Mucosa of descending colon (tissue), 3 donors: ENCODE data around the gene LONP2. TPM values are rescaled to one million over a fixed set of nuclear protein-coding genes. Genes with fewer than 3 reads are reported as not detected.
"Not testable (repeated sequence)": the region's sequence is repeated elsewhere in the genome, so short reads cannot be mapped to it uniquely, and the experiment has no call there.

Experiments
- ATAC-seq: fragments of 200-7000 bp; cut with Tn5 transposase; one replicate; pipeline ENCODE4 v1.9.1; 2020; ENCODE audit warnings: mild to moderate bottlenecking, moderate library complexity
- DNase-seq, 3 donors: peaks; one replicate each; pipeline ENCODE4 v3.0.0-alpha.2; 2020
- H3K36me3 ChIP-seq: fragments of 200-600 bp; one replicate; pipeline ENCODE4 v1.8.0; 2021; ENCODE audit warnings: low read depth, mild to moderate bottlenecking
- H3K4me1 ChIP-seq: fragments of 200-600 bp; one replicate; pipeline ENCODE4 v1.8.0; 2021; ENCODE audit warnings: low read depth, mild to moderate bottlenecking
- H3K4me3 ChIP-seq: fragments of 200-600 bp; one replicate; pipeline ENCODE4 v1.8.0; 2021; ENCODE audit warnings: mild to moderate bottlenecking
- H3K9me3 ChIP-seq: fragments of 200-600 bp; one replicate; pipeline ENCODE4 v1.8.0; 2021; ENCODE audit warnings: mild to moderate bottlenecking
- intact Hi-C, 2 donors: fragments of 100-400 bp; cut with DNase I in 1 of 2; cut with micrococcal nuclease in 1 of 2; formaldehyde crosslinking; loops; one replicate each; pipeline versions ENCODE4 v1.11.0 to v1.11.1; 2022; cut with DNase I, micrococcal nuclease
- total RNA-seq, 3 donors: library from RNA; stranded (reverse); fragmentation: NEBNext Ultra II Directional in 2 of 3; extraction: Animal tissue kit (Norgen Biotek cat#: 25700) in 2 of 3; gene quantifications; one replicate each; pipeline versions ENCODE4 v1.2.1 to v1.2.4, GENCODE V29; 2021 to 2023
- TF ChIP-seq, protein P1 (sequence below): fragments of 200-600 bp; IDR thresholded peaks from one replicate; pipeline ENCODE4 v1.8.0; 2022; ENCODE audit warnings: antibody characterized with exemption, mild to moderate bottlenecking
- donor health status: DM: no; HTN: no; CAD: no; lungs with moderate emphysema.
- donor health status: DM: no; HTN: no; CAD: no.
- donor health status: DM: no; HTN: yes; CAD: no.

LONP2 gene
- total RNA-seq, 3 donors from 2014 or later, result 55.8 to 80.4 (median 68.4) TPM

DNA sequence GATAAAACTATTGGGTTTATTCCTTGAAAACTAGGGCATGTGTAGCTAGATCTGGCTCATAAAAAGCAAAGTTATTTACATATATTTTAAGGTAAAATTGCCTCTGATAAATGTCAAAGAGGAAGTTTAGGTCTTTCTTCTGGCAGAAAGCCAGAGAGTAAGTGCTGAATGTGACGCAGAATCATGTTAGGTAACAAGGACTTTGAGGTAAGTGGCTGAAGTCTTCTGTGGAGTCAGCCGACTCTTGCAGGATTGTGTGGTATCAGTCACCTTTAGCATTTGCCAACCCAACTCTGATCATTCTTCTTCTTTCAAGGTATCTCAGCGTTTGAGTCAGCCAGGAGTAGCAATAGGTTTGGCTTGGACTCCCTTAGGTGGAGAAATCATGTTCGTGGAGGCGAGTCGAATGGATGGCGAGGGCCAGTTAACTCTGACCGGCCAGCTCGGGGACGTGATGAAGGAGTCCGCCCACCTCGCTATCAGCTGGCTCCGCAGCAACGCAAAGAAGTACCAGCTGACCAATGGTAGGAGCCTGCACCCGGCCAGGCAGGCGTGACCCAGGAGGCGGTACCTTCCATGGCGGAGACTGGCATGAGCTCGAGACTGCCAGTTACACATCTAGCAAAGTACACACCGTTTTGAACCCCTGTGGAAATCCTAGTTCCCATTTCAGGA lies 103.2 kb downstream of the LONP2 start:
- Histone ChIP-seq H3K9me3 (no peaks in the 10 kb centered on the region), H3K4me3 (no peak overlapping the region), H3K4me1 (no peaks in the 10 kb centered on the region), H3K36me3 (no peaks in the 10 kb centered on the region)
- intact Hi-C loops, result no loop called here
- ATAC-seq, result no peak
- TF ChIP-seq, protein P1, sequence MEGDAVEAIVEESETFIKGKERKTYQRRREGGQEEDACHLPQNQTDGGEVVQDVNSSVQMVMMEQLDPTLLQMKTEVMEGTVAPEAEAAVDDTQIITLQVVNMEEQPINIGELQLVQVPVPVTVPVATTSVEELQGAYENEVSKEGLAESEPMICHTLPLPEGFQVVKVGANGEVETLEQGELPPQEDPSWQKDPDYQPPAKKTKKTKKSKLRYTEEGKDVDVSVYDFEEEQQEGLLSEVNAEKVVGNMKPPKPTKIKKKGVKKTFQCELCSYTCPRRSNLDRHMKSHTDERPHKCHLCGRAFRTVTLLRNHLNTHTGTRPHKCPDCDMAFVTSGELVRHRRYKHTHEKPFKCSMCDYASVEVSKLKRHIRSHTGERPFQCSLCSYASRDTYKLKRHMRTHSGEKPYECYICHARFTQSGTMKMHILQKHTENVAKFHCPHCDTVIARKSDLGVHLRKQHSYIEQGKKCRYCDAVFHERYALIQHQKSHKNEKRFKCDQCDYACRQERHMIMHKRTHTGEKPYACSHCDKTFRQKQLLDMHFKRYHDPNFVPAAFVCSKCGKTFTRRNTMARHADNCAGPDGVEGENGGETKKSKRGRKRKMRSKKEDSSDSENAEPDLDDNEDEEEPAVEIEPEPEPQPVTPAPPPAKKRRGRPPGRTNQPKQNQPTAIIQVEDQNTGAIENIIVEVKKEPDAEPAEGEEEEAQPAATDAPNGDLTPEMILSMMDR, result no peak
- DNase-seq, result no peak

DNA sequence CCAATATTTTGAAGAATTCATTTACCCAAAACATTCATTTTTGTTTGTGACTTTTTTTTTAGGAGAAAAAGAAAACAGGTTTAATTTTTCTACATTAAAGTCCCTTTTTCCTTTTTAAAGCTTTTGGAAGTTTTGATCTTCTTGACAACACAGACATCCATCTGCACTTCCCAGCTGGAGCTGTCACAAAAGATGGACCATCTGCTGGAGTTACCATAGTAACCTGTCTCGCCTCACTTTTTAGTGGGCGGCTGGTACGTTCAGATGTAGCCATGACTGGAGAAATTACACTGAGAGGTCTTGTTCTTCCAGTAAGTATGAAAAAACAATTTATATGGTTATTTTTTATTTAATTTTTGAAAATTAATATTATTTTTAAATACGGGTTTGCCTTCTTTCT lies 103.9 kb downstream of the LONP2 start:
- Histone ChIP-seq H3K9me3 (no peaks in the 10 kb centered on the region), H3K4me3 (no peak overlapping the region), H3K4me1 (no peaks in the 10 kb centered on the region), H3K36me3 (no peaks in the 10 kb centered on the region)
- DNase-seq (no peak), ATAC-seq (no peak)
- TF ChIP-seq, protein P1, result no peak
- intact Hi-C loops, result no loop called here

DNA sequence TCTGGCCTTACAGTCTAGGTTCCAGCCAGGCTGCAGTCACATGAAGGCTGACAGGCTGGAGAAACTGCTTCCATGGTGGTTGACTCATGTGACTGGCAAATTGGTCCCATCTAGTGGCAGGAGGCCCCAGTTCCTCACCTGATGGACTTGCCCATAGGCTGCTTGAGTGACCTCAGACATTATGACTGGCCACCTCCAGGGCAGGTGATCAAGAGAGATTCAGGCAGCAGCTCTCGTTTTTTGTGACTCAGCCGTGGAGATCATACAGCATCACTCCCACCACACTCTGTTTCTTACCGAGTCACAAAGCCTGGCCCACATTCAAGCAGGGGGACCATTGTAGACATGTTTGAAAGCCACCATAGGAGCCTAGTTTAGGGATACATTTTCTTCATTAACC lies 106.6 kb downstream of the LONP2 start:
- intact Hi-C loops, result loop anchor here (5.0 to 10.0 kb wide), 4 partner anchors 184 to 277 kb away; no protein-coding TSS in a partner anchor
- Histone ChIP-seq H3K4me3 (no peak overlapping the region), H3K36me3 (no peaks in the 10 kb centered on the region), H3K4me1 (no peaks in the 10 kb centered on the region), H3K9me3 (no peaks in the 10 kb centered on the region)
- no peak for DNase-seq
- TF ChIP-seq, protein P1, result no peak
- no peak for ATAC-seq

DNA sequence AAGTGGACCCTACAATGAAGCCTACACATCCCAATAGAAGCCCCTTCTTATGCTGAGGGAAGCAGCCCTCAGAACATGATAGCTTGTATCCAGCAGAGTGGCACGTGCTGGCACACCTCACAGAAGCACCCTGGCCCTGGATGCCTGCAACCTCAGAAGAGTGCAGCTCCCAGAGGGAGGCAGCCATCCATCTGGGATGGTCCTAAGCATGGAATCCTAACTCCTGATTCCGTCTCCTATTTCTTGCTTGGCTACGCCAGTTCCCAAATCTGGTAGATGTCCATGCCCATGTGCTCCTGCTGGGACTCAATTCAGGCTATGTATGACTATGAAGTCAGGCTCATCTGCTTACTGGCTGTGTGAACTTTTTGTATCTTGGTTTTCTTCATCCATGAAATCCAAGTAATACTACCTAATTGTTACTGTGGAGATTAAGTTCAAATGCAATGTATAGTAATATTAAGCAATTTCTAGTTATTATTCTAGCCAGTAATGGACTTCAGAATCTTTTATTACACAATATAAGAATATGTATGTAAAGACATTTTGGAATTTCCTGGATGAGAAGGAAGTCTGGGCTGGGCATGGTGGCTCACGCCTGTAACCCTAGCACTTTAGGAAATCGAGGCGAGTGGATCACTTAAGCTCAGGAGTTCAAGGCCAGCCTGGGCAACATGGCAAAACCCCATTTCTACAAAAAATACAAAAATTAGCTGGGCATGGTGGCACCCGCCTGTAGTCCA lies 108.7 kb downstream of the LONP2 start:
- no peaks in the 10 kb centered on the region for H3K9me3 ChIP-seq
- no peak for DNase-seq
- TF ChIP-seq, protein P1, result no peak
- ATAC-seq, result no peak
- intact Hi-C loops, result loop anchor here (5.0 to 10.0 kb wide), 4 partner anchors 182 to 274 kb away; no protein-coding TSS in a partner anchor
- H3K4me1 ChIP-seq, result no peaks in the 10 kb centered on the region
- H3K4me3 ChIP-seq, result no peak overlapping the region
- H3K36me3 ChIP-seq, result no peaks in the 10 kb centered on the region

DNA sequence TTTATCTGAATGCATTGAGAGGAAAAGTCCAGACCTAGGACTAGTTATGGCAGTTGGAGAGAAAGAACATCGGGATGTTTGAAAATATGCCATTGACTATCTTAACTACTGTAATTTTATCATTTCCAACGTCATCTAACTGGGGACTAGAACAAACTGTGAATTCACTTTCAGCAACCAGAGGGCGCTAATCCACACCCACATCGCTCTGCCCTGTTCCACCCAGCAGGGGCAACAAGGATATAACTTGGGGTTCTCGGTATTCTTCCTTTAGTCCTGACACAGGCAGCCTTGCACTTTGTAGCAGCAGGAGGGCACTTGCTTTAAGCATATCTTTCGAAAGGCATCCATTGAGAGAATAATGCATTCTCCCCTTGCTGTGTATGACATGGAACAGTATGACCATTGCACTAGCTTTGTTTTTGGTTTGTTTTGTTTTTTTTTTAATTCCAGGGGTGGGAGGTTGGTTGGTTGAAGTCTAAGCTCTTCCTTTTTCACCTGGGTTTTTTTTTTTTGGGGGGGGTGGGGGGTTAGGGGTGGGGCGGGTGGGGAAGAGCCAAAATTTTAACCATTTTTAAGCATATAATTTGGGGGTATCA lies 109.6 kb downstream of the LONP2 start:
- intact Hi-C loops, result loop anchor here (5.0 to 10.0 kb wide), 4 partner anchors 181 to 274 kb away; no protein-coding TSS in a partner anchor
- Histone ChIP-seq H3K4me1 (no peaks in the 10 kb centered on the region), H3K36me3 (no peaks in the 10 kb centered on the region), H3K4me3 (no peak overlapping the region), H3K9me3 (no peaks in the 10 kb centered on the region)
- peak; percentile 93 for ATAC-seq
- peak in 2 of 3 donors; percentile 53 to 77 for DNase-seq
- TF ChIP-seq, protein P1, result peak; percentile 53

DNA sequence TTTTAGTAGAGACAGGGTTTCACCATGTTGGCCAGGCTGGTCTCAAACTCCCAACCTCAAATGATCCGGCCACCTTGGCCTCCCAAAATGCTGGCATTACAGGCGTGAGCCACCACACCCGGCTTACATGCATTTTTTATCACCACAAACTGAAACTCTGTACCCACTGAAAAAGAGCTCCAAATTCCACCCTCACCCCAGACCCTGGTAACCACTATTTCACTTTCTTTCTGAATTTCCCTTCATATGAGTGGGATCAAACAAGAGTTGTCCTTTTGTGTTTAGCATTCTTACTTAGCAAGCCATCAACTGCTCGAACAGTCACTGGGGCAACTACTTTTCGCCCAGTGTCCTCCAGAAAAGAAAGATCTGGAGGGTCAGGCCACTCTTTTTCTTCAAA lies 110.3 kb downstream of the LONP2 start:
- H3K4me3 ChIP-seq, DNase-seq, H3K9me3 ChIP-seq, H3K4me1 ChIP-seq, ATAC-seq, H3K36me3 ChIP-seq: not testable (repeated sequence)
- intact Hi-C loops, result loop anchor here (5.0 to 10.0 kb wide), 4 partner anchors 180 to 273 kb away; no protein-coding TSS in a partner anchor
